ENCODE measurements around the gene SLC16A10.

DNA sequence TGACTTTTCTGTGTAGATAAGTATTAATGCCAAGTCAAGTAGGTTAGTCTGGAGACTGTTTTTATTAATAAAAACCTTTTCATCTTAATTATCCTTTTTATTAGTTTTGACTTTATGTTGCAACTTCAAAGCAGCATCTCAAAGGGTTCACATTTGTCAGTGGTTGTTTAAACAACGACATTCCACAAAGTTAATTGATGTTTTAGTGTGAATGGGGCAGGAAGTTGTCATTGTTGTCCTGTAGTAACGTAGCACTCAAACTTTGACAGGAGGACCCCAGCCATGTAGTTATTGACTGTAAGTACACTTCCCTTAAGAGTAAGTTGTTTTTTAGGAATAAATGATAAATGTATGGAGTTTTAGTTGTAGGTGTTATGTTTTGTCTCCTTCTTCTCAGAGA lies 11.3 kb downstream of the SLC16A10 start:
- TF ChIP-seq CTCF (IDR thresholded peaks at IDR 0.05) = no peak
- no peak for TF ChIP-seq POLR2A (IDR thresholded peaks at IDR 0.05)

Measured in Peyer's patch (tissue), 4 donors.